ENCODE data around the gene CCNG2.

Gene CCNG2

DNA sequence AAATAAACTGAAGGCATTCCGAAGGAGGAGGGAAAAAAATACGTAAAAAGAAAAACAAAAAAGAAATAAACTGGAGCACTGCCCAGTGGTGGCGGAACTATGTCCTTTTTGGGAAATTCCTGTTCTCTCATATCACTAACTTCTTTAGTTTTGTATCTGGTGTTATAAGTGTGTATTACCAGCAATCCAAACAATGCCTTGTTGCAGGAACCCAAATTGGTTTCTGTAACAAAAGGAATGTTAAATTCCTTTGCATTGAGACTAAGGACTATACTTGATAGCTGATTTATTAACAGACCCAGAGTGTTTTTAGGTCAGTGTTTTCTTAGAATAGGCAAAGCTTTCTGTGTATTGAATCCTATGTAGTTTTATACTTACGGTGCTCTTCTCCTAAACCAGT, 6.6 kb downstream of the CCNG2 start:
- no peak for TF ChIP-seq CTCF (IDR thresholded peaks at IDR 0.05; ENCODE audit: borderline replicate concordance, insufficient read depth, low read depth, low read length)
- no peak overlapping the region for H3K4me3 ChIP-seq (ENCODE audit: low read depth, low read length)

GRCh38 chr4:77167173-77167572, 10.2 kb downstream of the CCNG2 start:
- no peak overlapping the region for H3K4me3 ChIP-seq (ENCODE audit: low read depth, low read length)
- TF ChIP-seq CTCF (IDR thresholded peaks at IDR 0.05; ENCODE audit: borderline replicate concordance, insufficient read depth, low read depth, low read length) = no peak

DNA sequence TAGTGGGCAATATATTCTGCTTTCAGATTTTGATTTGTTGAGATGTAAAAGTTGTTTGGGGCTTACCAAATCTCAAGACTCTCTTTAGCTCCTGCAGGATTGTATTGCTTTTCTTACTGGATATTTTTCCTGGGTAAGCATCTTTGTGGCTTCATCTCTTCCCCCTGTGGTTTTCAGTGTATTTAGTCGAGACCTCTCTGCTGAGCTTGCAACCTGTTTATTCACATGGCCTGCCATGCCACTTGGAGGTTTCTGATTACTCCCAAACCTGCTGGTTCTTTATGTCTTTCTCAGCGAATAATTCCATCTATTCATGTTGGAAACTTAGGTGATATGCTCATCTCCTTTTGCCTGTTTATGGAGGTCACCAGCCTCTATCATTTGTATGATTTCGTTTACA, 10.9 kb downstream of the CCNG2 start:
- no peak overlapping the region for H3K4me3 ChIP-seq (ENCODE audit: low read depth, low read length)
- no peak for TF ChIP-seq CTCF (IDR thresholded peaks at IDR 0.05; ENCODE audit: borderline replicate concordance, insufficient read depth, low read depth, low read length)

- TF ChIP-seq CTCF (IDR thresholded peaks at IDR 0.05; ENCODE audit: borderline replicate concordance, insufficient read depth, low read depth, low read length) = no peak
- H3K4me3 ChIP-seq (ENCODE audit: low read depth, low read length) = no peak overlapping the region
Measured at GRCh38 chr4:77169481-77169880, 12.5 kb downstream of the CCNG2 start.

DNA sequence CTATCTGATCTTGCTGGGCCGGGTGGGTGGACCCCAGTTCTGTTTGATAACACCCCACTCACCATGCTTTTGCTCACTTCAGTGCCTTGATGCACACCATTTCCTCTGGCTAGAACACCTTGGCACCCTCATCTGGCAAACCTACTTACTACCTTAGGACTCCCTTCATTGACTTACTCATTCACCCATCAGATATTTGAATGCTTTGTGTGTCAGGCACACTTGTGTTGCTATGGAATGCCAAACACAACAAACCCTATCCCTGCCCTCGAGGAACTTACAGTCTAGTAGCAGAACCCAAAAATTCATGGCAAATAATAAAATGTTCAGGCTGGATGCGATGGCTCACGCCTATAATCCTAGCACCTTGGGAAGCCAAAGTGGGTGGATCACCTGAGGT, 13.9 kb downstream of the CCNG2 start:
- H3K4me3 ChIP-seq (ENCODE audit: low read depth, low read length) = no peak overlapping the region
- TF ChIP-seq CTCF (IDR thresholded peaks at IDR 0.05; ENCODE audit: borderline replicate concordance, insufficient read depth, low read depth, low read length) = no peak

DNA sequence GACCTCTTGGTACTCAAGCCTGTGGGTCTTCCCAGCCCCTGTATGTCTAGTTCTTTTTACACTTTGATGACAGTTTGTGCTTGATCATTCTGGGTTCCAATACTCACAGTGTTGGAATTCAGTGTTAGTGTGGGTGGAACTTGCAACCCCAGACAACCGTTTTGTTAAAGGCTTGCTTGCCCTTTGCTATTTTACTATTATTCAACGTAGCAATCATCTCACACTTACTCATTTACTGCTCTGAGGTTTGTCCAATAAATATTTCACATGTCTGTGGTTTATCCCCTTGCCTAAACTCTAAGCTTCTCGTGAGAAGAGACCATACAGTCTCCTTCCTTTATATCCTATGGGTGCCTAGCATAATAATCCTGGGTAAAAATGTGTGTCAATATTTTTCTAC, 15.3 kb downstream of the CCNG2 start:
- TF ChIP-seq CTCF (IDR thresholded peaks at IDR 0.05; ENCODE audit: borderline replicate concordance, insufficient read depth, low read depth, low read length) = no peak
- H3K4me3 ChIP-seq (ENCODE audit: low read depth, low read length) = no peak overlapping the region

- no peak for TF ChIP-seq CTCF (IDR thresholded peaks at IDR 0.05; ENCODE audit: borderline replicate concordance, insufficient read depth, low read depth, low read length)
- H3K4me3 ChIP-seq (ENCODE audit: low read depth, low read length) = no peak overlapping the region
Measured at GRCh38 chr4:77174426-77174825, 17.4 kb downstream of the CCNG2 start.
